K562 (cell line): ENCODE data around the gene INPPL1. TPM values are rescaled to one million over a fixed set of nuclear protein-coding genes. Genes with fewer than 3 reads are reported as not detected.

Source experiments
- ATAC-seq: fragments of 200-7000 bp; cut with Tn5 transposase; 3 replicates; pipeline ENCODE4 v1.9.1; 2020; ENCODE audit warnings: moderate library complexity
- BruUV-seq: library from RNA; stranded (reverse); fragments of 400-500 nt; replicated peaks from 2 replicates; lab custom pipeline; 2021; lab: Mats Ljungman, UMichigan
- CTCF ChIA-PET: fragments of 300-600 bp; formaldehyde crosslinking; extraction: SDS; loops from one replicate; lab custom pipeline; 2021; ENCODE audit warnings: low intra/inter-chr PET ratio; lab: Yijun Ruan, JAX
- POLR2A ChIA-PET: fragments of 300-600, 350-650 bp; sonication (Branson Sonifier 250); formaldehyde crosslinking; extraction: SDS; loops from one replicate; lab custom pipeline; 2021; ENCODE audit warnings: antibody characterized with exemption, inconsistent platforms; lab: Yijun Ruan, JAX
- DNase-seq, 4 experiments: peaks; one replicate each; pipeline versions ENCODE4 v3.0.0 to v3.0.0-alpha.2; 2011 to 2018; ENCODE audit warnings: low spot score in 3 of 4, mixed read lengths in 3 of 4; ENCODE audit errors: extremely low read depth in 1 of 4
- FAIRE-seq: peaks from 2 replicates; lab custom pipeline; 2011; peaks lifted over from hg19 to GRCh38; lab: Jason Lieb, UNC
- H2AFZ ChIP-seq: 2 replicates; pipeline ENCODE4 v1.6.0; 2011; ENCODE audit warnings: low read depth, low read length, control low read depth, inconsistent platforms
- H3K27ac ChIP-seq: fragments of 200-600 bp; 3 replicates; pipeline ENCODE4 v1.8.0; 2011; ENCODE audit warnings: low read depth, mild to moderate bottlenecking, control low read depth, inconsistent platforms, low read length, moderate library complexity, mixed read lengths; ENCODE audit errors: extremely low read depth
- H3K27me3 ChIP-seq, 2 experiments: fragments of 300-600 bp in 1 of 2; 2 replicates in 1 of 2; 3 replicates in 1 of 2; pipeline versions ENCODE4 v1.6.0 to v1.8.0; 2011; ENCODE audit warnings: inconsistent platforms in 2 of 2, low read length in 2 of 2, mild to moderate bottlenecking in 1 of 2, mixed read lengths in 1 of 2, moderate library complexity in 1 of 2; ENCODE audit not compliant: control insufficient read depth in 2 of 2, insufficient read depth in 2 of 2
- H3K36me3 ChIP-seq: fragments of 300-600 bp; 3 replicates; pipeline ENCODE4 v1.8.0; 2011; ENCODE audit warnings: mild to moderate bottlenecking, low read length, inconsistent platforms; ENCODE audit not compliant: control insufficient read depth, insufficient read depth
- H3K4me1 ChIP-seq, 2 experiments: fragments of 200-600 bp in 1 of 2; replicated peaks in 1 of 2; 2 replicates in 1 of 2; 3 replicates in 1 of 2; pipeline versions ENCODE4 v1.5.1 to v1.8.0; 2011; ENCODE audit warnings: inconsistent platforms in 2 of 2, low read length in 2 of 2, mild to moderate bottlenecking in 1 of 2, mixed read lengths in 1 of 2, moderate library complexity in 1 of 2; ENCODE audit not compliant: control insufficient read depth in 2 of 2, insufficient read depth in 2 of 2
- H3K4me2 ChIP-seq: 2 replicates; pipeline ENCODE4 v1.6.1; 2011; ENCODE audit warnings: low read length, control low read depth, inconsistent platforms, mixed read lengths; ENCODE audit not compliant: insufficient read depth
- H3K4me3 ChIP-seq: fragments of 200-600 bp; sonication (generic), shearing (Covaris generic); 2 replicates; pipeline ENCODE4 v1.5.1; 2016; ENCODE audit warnings: control low read depth, inconsistent platforms
- H3K79me2 ChIP-seq: fragments of 200-600 bp; 3 replicates; pipeline ENCODE4 v1.8.0; 2011; ENCODE audit warnings: low read length, inconsistent platforms; ENCODE audit not compliant: control insufficient read depth, insufficient read depth
- H3K9ac ChIP-seq, 2 experiments: 2 replicates each; pipeline versions ENCODE4 v1.6.0 to v1.6.1; 2011; ENCODE audit warnings: low read depth in 2 of 2, low read length in 2 of 2, control low read depth in 1 of 2, inconsistent platforms in 1 of 2, mild to moderate bottlenecking in 1 of 2, mixed read lengths in 1 of 2; ENCODE audit not compliant: insufficient read depth in 1 of 2
- H3K9me1 ChIP-seq: one replicate; pipeline ENCODE4 v1.6.0; 2011; ENCODE audit warnings: inconsistent platforms, mild to moderate bottlenecking, low read length, moderate library complexity; ENCODE audit not compliant: control insufficient read depth, insufficient read depth
- H3K9me3 ChIP-seq: replicated peaks from 2 replicates; pipeline ENCODE4 v1.5.1; 2011; ENCODE audit warnings: low read depth, low read length, inconsistent platforms; ENCODE audit not compliant: control insufficient read depth, insufficient read depth
- H4K20me1 ChIP-seq: replicated peaks from 2 replicates; pipeline ENCODE4 v1.6.1; 2011; ENCODE audit warnings: low read length, inconsistent platforms, mixed read lengths; ENCODE audit not compliant: control insufficient read depth, insufficient read depth
- CBFA2T2 ChIP-seq: fragments of 450-650 bp; conservative IDR thresholded peaks from 2 replicates; pipeline ENCODE4 v1.6.1; 2017; ENCODE audit warnings: mild to moderate bottlenecking
- CBFA2T3 ChIP-seq: fragments of 450-650 bp; IDR thresholded peaks from 2 replicates; pipeline ENCODE4 v1.6.1; 2017
- OTX1 ChIP-seq: fragments of 450-650 bp; formaldehyde crosslinking; IDR thresholded peaks from 2 replicates; pipeline ENCODE4 v1.4.0; 2022; ENCODE audit warnings: mild to moderate bottlenecking
- SMARCE1 ChIP-seq: fragments of 450-650 bp; IDR thresholded peaks from 2 replicates; pipeline ENCODE4 v1.7.1; 2016; ENCODE audit warnings: mild to moderate bottlenecking
- ZFX ChIP-seq: sonication (generic); formaldehyde crosslinking; IDR thresholded peaks from 2 replicates; pipeline ENCODE4 v1.8.0; 2022; ENCODE audit warnings: mild to moderate bottlenecking, missing genetic modification reagents, moderate library complexity
- ZNF239 ChIP-seq: fragments of 250-450 bp; sonication (Bioruptor Pico); IDR thresholded peaks from 2 replicates; pipeline ENCODE4 v1.4.0; 2020; ENCODE audit warnings: mild to moderate bottlenecking
- ZNF589 ChIP-seq: fragments of 200-800 bp; sonication (Bioruptor generic); IDR thresholded peaks from 2 replicates; pipeline ENCODE4 v1.6.1; 2016; ENCODE audit warnings: low read depth, missing genetic modification characterization, missing compliant biosample characterization
- WGBS: fragments of 100-300 bp; shearing (Covaris generic); methylation state at CpG from one replicate; pipeline ENCODE4 v1.1.6; 2016; ENCODE audit warnings: low coverage, mixed read lengths; ENCODE audit not compliant: insufficient coverage; ENCODE audit errors: missing lambda C conversion rate; 5-methylcytosine and 5-hydroxymethylcytosine counted together
- in situ Hi-C: fragments of 300-500 bp; cut with MboI; formaldehyde crosslinking; loops from 4 replicates; pipeline ENCODE4 v1.15.0; 2018; ENCODE audit warnings: inconsistent platforms, mixed read lengths
- intact Hi-C: fragments of 100-400 bp; cut with micrococcal nuclease; formaldehyde crosslinking; loops from 2 replicates; pipeline ENCODE4 v1.14.2; 2022
- polyA plus RNA-seq, 8 experiments: library from polyadenylated mRNA; depleted of rRNA in 4 of 8; stranded (reverse) in 5 of 8; unstranded in 3 of 8; fragments of >200 nt; fragmentation: Nextera tagmentation in 2 of 8; fragmentation: Illumina TruSeq in 1 of 8; extraction: Ambion mirVana in 2 of 8; extraction: Trizol in 1 of 8; gene quantifications; 2 replicates each; pipeline versions ENCODE4 v1.2.1 to v1.2.3, GENCODE V29; 2011 to 2014; ENCODE audit warnings: inconsistent platforms in 1 of 8, missing spikeins in 1 of 8
- total RNA-seq, 7 experiments: library from RNA; depleted of rRNA in 6 of 7; stranded (reverse); fragments of >200 nt in 6 of 7; fragmentation: Illumina TruSeq in 2 of 7; extraction: Trizol in 2 of 7; gene quantifications; 2 replicates each; pipeline versions ENCODE4 v1.2.1 to v1.2.3, GENCODE V29; 2011 to 2021; ENCODE audit warnings: low replicate concordance in 1 of 7
- TF ChIP-seq, protein P1 (sequence below): fragments of 450-650 bp; IDR thresholded peaks from 2 replicates; pipeline ENCODE4 v1.6.1; 2018; ENCODE audit not compliant: partially characterized antibody

INPPL1 gene
- total and polyA plus RNA-seq, 9 of the 15 experiments (the other 6 are each of a cell fraction or from before 2014, with no cell fraction given) = 0.55 to 137 (median 61.6) TPM

DNA sequence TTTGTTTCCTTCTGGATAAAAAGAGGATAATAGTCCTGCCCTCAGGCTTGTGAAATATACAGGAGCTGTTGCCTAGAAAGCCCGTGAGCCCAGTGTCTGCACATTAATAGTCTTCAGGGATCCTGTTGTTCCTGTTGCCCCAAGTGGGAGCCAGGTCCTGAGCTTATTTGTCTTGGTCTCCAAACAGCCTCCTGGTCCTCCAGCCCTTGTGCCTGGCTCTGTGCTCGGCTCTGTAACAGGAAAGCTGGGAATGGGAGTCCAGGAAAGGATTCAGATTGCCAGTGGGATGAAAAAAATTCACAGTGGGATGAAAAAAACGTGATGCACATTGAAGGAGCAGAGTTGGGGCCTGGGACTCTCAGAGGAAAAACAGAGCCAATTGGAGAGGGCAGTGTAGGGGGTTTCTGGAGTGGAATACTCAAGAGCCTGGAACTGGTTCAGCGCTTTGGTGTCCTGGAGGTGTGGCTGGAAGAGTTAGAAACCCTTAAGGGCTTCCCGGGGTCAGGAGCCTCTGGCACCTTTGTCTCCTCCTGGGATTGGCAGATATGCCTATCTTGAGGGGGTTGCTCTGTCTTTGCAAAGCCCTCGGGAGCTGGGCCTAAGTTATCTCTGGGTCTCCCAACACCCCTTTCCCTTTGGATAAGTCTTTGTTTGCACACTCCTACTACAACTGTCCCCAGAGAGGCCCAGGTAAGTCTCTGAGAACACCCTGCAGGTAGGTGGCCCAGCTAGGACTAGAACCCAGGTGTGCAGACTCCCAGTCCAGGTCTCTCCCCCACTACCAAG, 2.3 kb upstream of the INPPL1 start:
- in situ Hi-C loops (no loop called here), intact Hi-C loops (no loop called here)
- POLR2A ChIA-PET = interaction anchor here (0.6 to 2.1 kb wide), 8 partner anchors 15 to 198 kb away, joined by 3 to 9 read pairs (median 4); no protein-coding TSS in a partner anchor
- H3K9ac ChIP-seq = peak overlapping the region; percentile 72 to 96; a peak in 3 of 4 replicates
- no peak for ATAC-seq
- BruUV-seq = TSS peak; percentile 78
- H2AFZ ChIP-seq = peak overlapping the region; percentile 82
- H3K36me3 ChIP-seq = peaks cover 12% of the 10 kb centered on the region; the same call in 2 of the 3 replicates
- CTCF ChIA-PET = no interaction called here
- H3K79me2 ChIP-seq = peaks cover 27% of the 10 kb centered on the region
- no peak for FAIRE-seq
- peak in 3 of 4 experiments; percentile 15 to 56 (median 16) for DNase-seq
- peaks cover 5% of the 10 kb centered on the region for H3K9me1 ChIP-seq
- no peaks in the 10 kb centered on the region for H3K9me3 ChIP-seq
- H3K27me3 ChIP-seq = no peaks in the 10 kb centered on the region
- peaks cover 32 to 42% of the 10 kb centered on the region in 2 experiments for H3K4me1 ChIP-seq
- H4K20me1 ChIP-seq = no peaks in the 10 kb centered on the region
- H3K4me2 ChIP-seq = peak overlapping the region; percentile 87
- peak overlapping the region; percentile 84 for H3K4me3 ChIP-seq
- H3K27ac ChIP-seq = peak overlapping the region; percentile 88
- WGBS = 20% methylated on average over 6 of the region's 6 CpGs
- TF ChIP-seq CBFA2T2 (0 out of 2 replicates have a peak, but pooled peaks have one; percentile 28), SMARCE1 (0 out of 2 replicates have a peak, but pooled peaks have one; percentile 5), ZNF589 (CRISPR knock-in tag) (0 out of 2 replicates have a peak, but pooled peaks have one; percentile 6), OTX1 (no peak), ZFX (CRISPR knock-in tag) (peak; percentile 27), CBFA2T3 (peak; percentile 54), ZNF239 (CRISPR knock-in tag) (no peak)
- TF ChIP-seq, protein P1, sequence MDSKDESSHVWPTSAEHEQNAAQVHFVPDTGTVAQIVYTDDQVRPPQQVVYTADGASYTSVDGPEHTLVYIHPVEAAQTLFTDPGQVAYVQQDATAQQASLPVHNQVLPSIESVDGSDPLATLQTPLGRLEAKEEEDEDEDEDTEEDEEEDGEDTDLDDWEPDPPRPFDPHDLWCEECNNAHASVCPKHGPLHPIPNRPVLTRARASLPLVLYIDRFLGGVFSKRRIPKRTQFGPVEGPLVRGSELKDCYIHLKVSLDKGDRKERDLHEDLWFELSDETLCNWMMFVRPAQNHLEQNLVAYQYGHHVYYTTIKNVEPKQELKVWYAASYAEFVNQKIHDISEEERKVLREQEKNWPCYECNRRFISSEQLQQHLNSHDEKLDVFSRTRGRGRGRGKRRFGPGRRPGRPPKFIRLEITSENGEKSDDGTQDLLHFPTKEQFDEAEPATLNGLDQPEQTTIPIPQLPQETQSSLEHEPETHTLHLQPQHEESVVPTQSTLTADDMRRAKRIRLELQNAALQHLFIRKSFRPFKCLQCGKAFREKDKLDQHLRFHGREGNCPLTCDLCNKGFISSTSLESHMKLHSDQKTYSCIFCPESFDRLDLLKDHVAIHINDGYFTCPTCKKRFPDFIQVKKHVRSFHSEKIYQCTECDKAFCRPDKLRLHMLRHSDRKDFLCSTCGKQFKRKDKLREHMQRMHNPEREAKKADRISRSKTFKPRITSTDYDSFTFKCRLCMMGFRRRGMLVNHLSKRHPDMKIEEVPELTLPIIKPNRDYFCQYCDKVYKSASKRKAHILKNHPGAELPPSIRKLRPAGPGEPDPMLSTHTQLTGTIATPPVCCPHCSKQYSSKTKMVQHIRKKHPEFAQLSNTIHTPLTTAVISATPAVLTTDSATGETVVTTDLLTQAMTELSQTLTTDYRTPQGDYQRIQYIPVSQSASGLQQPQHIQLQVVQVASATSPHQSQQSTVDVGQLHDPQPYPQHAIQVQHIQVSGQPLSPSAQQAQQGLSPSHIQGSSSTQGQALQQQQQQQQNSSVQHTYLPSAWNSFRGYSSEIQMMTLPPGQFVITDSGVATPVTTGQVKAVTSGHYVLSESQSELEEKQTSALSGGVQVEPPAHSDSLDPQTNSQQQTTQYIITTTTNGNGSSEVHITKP = peak; percentile 91
- TF ChIP-seq, all 486 proteins: peak for 6
